Measurements from ENCODE around the gene LYPD8. TPM values are rescaled to one million over a fixed set of nuclear protein-coding genes. Genes with fewer than 3 reads are reported as not detected.

The LYPD8 gene
- total RNA-seq, 1 experiment from 2014 or later, result not detected

GRCh38 chr1:248793592-248793991 is 38.0 kb upstream of the LYPD8 start:
- no peak overlapping the region for H3K27ac Mint-ChIP-seq (ENCODE audit: unreplicated experiment)
- no peaks in the 10 kb centered on the region for H3K36me3 Mint-ChIP-seq (ENCODE audit: insufficient read depth, unreplicated experiment)
- H3K4me1 Mint-ChIP-seq (ENCODE audit: low read depth, unreplicated experiment), result no peaks in the 10 kb centered on the region
- POLR2A ChIA-PET, result no interaction called here
- H3K36me3 ChIP-seq (ENCODE audit: control insufficient read depth, insufficient read depth, low read length), result no peaks in the 10 kb centered on the region
- TF ChIP-seq, protein P1, sequence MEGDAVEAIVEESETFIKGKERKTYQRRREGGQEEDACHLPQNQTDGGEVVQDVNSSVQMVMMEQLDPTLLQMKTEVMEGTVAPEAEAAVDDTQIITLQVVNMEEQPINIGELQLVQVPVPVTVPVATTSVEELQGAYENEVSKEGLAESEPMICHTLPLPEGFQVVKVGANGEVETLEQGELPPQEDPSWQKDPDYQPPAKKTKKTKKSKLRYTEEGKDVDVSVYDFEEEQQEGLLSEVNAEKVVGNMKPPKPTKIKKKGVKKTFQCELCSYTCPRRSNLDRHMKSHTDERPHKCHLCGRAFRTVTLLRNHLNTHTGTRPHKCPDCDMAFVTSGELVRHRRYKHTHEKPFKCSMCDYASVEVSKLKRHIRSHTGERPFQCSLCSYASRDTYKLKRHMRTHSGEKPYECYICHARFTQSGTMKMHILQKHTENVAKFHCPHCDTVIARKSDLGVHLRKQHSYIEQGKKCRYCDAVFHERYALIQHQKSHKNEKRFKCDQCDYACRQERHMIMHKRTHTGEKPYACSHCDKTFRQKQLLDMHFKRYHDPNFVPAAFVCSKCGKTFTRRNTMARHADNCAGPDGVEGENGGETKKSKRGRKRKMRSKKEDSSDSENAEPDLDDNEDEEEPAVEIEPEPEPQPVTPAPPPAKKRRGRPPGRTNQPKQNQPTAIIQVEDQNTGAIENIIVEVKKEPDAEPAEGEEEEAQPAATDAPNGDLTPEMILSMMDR (IDR thresholded peaks at IDR 0.05; ENCODE audit: insufficient read depth in 1 of 2, low read depth in 1 of 2, low read length in 1 of 2, severe bottlenecking in 1 of 2, unreplicated experiment in 1 of 2), result no peak
- intact Hi-C loops (cut with micrococcal nuclease; ENCODE audit: unreplicated experiment), result loop anchor here (5.0 kb wide), 1 partner anchor 36 kb away; the partner anchor contains the start of gene LYPD8
- CTCF ChIA-PET, result no interaction called here
- H3K9me3 Mint-ChIP-seq (ENCODE audit: unreplicated experiment), result peaks cover 9% of the 10 kb centered on the region
- no peak overlapping the region for H3K4me3 Mint-ChIP-seq (ENCODE audit: unreplicated experiment)
- H3K4me1 ChIP-seq, result peaks cover 11% of the 10 kb centered on the region; the same call in 1 of the 2 replicates
- DNase-seq, result no peak
- H3K9me3 ChIP-seq, result no peaks in the 10 kb centered on the region
- H3K27me3 Mint-ChIP-seq (ENCODE audit: insufficient read depth, unreplicated experiment), result no peaks in the 10 kb centered on the region
- no peak overlapping the region for H3K4me3 ChIP-seq (ENCODE audit: low read depth, low read length)
- BruUV-seq (replicated peaks), result no TSS peak
- no peaks in the 10 kb centered on the region for H3K27me3 ChIP-seq (replicated peaks; ENCODE audit: control insufficient read depth, insufficient read depth, low read length)

- Mint-ChIP-seq H3K9me3 (ENCODE audit: unreplicated experiment) (peaks cover 9% of the 10 kb centered on the region), H3K36me3 (ENCODE audit: insufficient read depth, unreplicated experiment) (no peaks in the 10 kb centered on the region), H3K4me1 (ENCODE audit: low read depth, unreplicated experiment) (no peaks in the 10 kb centered on the region), H3K27me3 (ENCODE audit: insufficient read depth, unreplicated experiment) (no peaks in the 10 kb centered on the region), H3K4me3 (ENCODE audit: unreplicated experiment) (no peak overlapping the region), H3K27ac (ENCODE audit: unreplicated experiment) (no peak overlapping the region)
- Histone ChIP-seq H3K4me3 (ENCODE audit: low read depth, low read length) (no peak overlapping the region), H3K27me3 (replicated peaks; ENCODE audit: control insufficient read depth, insufficient read depth, low read length) (no peaks in the 10 kb centered on the region), H3K36me3 (ENCODE audit: control insufficient read depth, insufficient read depth, low read length) (no peaks in the 10 kb centered on the region), H3K9me3 (no peaks in the 10 kb centered on the region), H3K4me1 (peaks cover 11% of the 10 kb centered on the region; the same call in 1 of the 2 replicates)
- intact Hi-C loops (cut with micrococcal nuclease; ENCODE audit: unreplicated experiment), result loop anchor here (5.0 kb wide), 1 partner anchor 35 kb away; the partner anchor contains the start of gene LYPD8
- TF ChIP-seq, protein P1 (IDR thresholded peaks at IDR 0.05; ENCODE audit: insufficient read depth in 1 of 2, low read depth in 1 of 2, low read length in 1 of 2, severe bottlenecking in 1 of 2, unreplicated experiment in 1 of 2), result no peak
- no peak for DNase-seq
- BruUV-seq (replicated peaks), result no TSS peak
- POLR2A ChIA-PET, result no interaction called here
- CTCF ChIA-PET, result no interaction called here
Measured at GRCh38 chr1:248792342-248792741, 36.8 kb upstream of the LYPD8 start.

DNA sequence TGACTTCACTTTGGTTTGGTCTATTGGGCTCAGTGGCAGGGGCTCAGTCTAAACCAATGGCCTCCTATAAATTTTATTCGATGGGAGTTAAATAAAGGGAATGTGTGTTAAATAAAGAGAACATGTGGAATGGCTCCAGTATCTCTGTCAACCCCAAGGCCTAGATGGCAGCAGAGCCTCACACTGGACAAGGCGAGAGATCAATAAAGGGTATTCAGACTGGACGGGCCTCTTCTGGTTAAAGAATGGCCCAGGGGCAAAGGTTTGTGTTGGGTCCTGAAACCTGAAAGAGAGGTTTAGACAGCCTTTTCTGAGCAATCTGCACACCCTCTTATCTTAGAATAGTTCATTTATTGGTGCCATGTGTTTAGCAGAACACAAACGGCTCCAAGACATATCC is 35.5 kb upstream of the LYPD8 start:
- Mint-ChIP-seq H3K27me3 (ENCODE audit: insufficient read depth, unreplicated experiment) (no peaks in the 10 kb centered on the region), H3K27ac (ENCODE audit: unreplicated experiment) (no peak overlapping the region), H3K9me3 (ENCODE audit: unreplicated experiment) (peaks cover 9% of the 10 kb centered on the region), H3K4me3 (ENCODE audit: unreplicated experiment) (no peak overlapping the region), H3K36me3 (ENCODE audit: insufficient read depth, unreplicated experiment) (no peaks in the 10 kb centered on the region), H3K4me1 (ENCODE audit: low read depth, unreplicated experiment) (no peaks in the 10 kb centered on the region)
- Histone ChIP-seq H3K4me3 (ENCODE audit: low read depth, low read length) (no peak overlapping the region), H3K36me3 (ENCODE audit: control insufficient read depth, insufficient read depth, low read length) (no peaks in the 10 kb centered on the region), H3K9me3 (no peaks in the 10 kb centered on the region), H3K4me1 (peaks cover 11% of the 10 kb centered on the region; the same call in 1 of the 2 replicates), H3K27me3 (replicated peaks; ENCODE audit: control insufficient read depth, insufficient read depth, low read length) (no peaks in the 10 kb centered on the region)
- TF ChIP-seq, protein P1 (IDR thresholded peaks at IDR 0.05; ENCODE audit: insufficient read depth in 1 of 2, low read depth in 1 of 2, low read length in 1 of 2, severe bottlenecking in 1 of 2, unreplicated experiment in 1 of 2), result peak in 1 of 2 experiments; percentile 44
- intact Hi-C loops (cut with micrococcal nuclease; ENCODE audit: unreplicated experiment), result loop anchor here (1.0 to 5.0 kb wide), 2 partner anchors 14 to 34 kb away; partner anchors contain the start of gene LYPD8
- DNase-seq, result peak; percentile 49 to 53
- ChIA-PET POLR2A (no interaction called here), CTCF (interaction anchor here (0.5 to 0.6 kb wide), 2 partner anchors 34 to 129 kb away, joined by 4 to 5 read pairs; partner anchors contain the start of gene SH3BP5L)
- no TSS peak for BruUV-seq (replicated peaks)

Data from Caco-2 (cell line).